SK-N-SH treated with all-trans-retinoic acid at 6 μM for 48 hours (cell line): Measurements from ENCODE around the gene SORCS1.

ENCODE experiments used
- CSRNP3 ChIP-seq: fragments of 250-450 bp; sonication (Bioruptor Pico); IDR thresholded peaks from 2 replicates; pipeline ENCODE4 v1.5.1; 2021; ENCODE audit warnings: mild to moderate bottlenecking, moderate library complexity
- GLIS3 ChIP-seq: fragments of 250-450 bp; sonication (Bioruptor Pico); IDR thresholded peaks from 2 replicates; pipeline ENCODE4 v1.5.0; 2020; ENCODE audit warnings: mild to moderate bottlenecking, moderate library complexity
- ISL1 ChIP-seq: fragments of 250-450 bp; sonication (Bioruptor Pico); IDR thresholded peaks from 2 replicates; pipeline ENCODE4 v2.1.2; 2022; ENCODE audit warnings: mild to moderate bottlenecking, moderate library complexity
- PATZ1 ChIP-seq: fragments of 250-450 bp; sonication (Bioruptor Pico); IDR thresholded peaks from 2 replicates; pipeline ENCODE4 v1.8.0; 2020; ENCODE audit warnings: mild to moderate bottlenecking, moderate library complexity, borderline replicate concordance
- PPARA ChIP-seq: fragments of 250-450 bp; sonication (Bioruptor Pico); IDR thresholded peaks from 2 replicates; pipeline ENCODE4 v1.5.0; 2020; ENCODE audit warnings: mild to moderate bottlenecking, borderline replicate concordance
- TCF4 ChIP-seq: fragments of 250-450 bp; sonication (Bioruptor Pico); IDR thresholded peaks from 2 replicates; pipeline ENCODE4 v1.8.0; 2021; ENCODE audit warnings: mild to moderate bottlenecking, moderate library complexity, borderline replicate concordance
- TOX ChIP-seq: fragments of 250-450 bp; sonication (Bioruptor Pico); IDR thresholded peaks from 2 replicates; pipeline ENCODE4 v1.8.0; 2021; ENCODE audit warnings: mild to moderate bottlenecking, moderate library complexity, borderline replicate concordance
- ZFP3 ChIP-seq: fragments of 250-450 bp; sonication (Bioruptor Pico); IDR thresholded peaks from 2 replicates; pipeline ENCODE4 v1.5.0; 2020; ENCODE audit warnings: mild to moderate bottlenecking, moderate library complexity
- ZFP30 ChIP-seq: fragments of 450-650 bp; formaldehyde crosslinking; IDR thresholded peaks from 2 replicates; pipeline ENCODE4 v1.5.0; 2022; ENCODE audit warnings: mild to moderate bottlenecking, moderate library complexity
- ZNF70 ChIP-seq: fragments of 450-650 bp; formaldehyde crosslinking; IDR thresholded peaks from 2 replicates; pipeline ENCODE4 v1.5.0; 2020; ENCODE audit warnings: mild to moderate bottlenecking, moderate library complexity

- TF ChIP-seq TOX (CRISPR knock-in tag) (no peak), PATZ1 (CRISPR knock-in tag) (no peak), ZFP30 (no peak), ZNF70 (no peak), TCF4 (CRISPR knock-in tag) (no peak), GLIS3 (CRISPR knock-in tag) (no peak), CSRNP3 (CRISPR knock-in tag) (no peak), ISL1 (CRISPR knock-in tag) (no peak), PPARA (CRISPR knock-in tag) (no peak), ZFP3 (CRISPR knock-in tag) (no peak)
These were observed 617.4 kb downstream of the SORCS1 start for GRCh38 chr10:106547047-106547635.
